Kidney (tissue), 14 donors: ENCODE data around the gene RHAG. TPM values are rescaled to one million over a fixed set of nuclear protein-coding genes. Genes with fewer than 3 reads are reported as not detected.

Experiments
- DNase-seq, 5 donors: peaks; one replicate each; pipeline ENCODE4 v3.0.0-alpha.2; 2013 to 2020
- FAIRE-seq: peaks from 2 replicates; lab custom pipeline; 2012; peaks lifted over from hg19 to GRCh38; lab: Jason Lieb, UNC
- H3K27ac ChIP-seq, 2 donors: one replicate each; pipeline ENCODE4 v1.7.0; 2013; ENCODE audit warnings: low read depth in 2 of 2, low read length in 2 of 2, inconsistent platforms in 1 of 2
- H3K27me3 ChIP-seq: one replicate; pipeline ENCODE4 v1.7.1; 2013; ENCODE audit warnings: low read length, inconsistent platforms; ENCODE audit not compliant: control insufficient read depth, insufficient read depth
- H3K36me3 ChIP-seq, 3 donors: one replicate each; pipeline versions ENCODE4 v1.7.0 to v1.7.1; 2013; ENCODE audit warnings: low read length in 3 of 3, control low read depth in 1 of 3, inconsistent platforms in 1 of 3; ENCODE audit not compliant: insufficient read depth in 3 of 3, control insufficient read depth in 2 of 3
- H3K4me1 ChIP-seq, 3 donors: one replicate each; pipeline versions ENCODE4 v1.7.0 to v1.7.1; 2013; ENCODE audit warnings: low read length in 3 of 3, inconsistent platforms in 1 of 3, low read depth in 1 of 3; ENCODE audit not compliant: control insufficient read depth in 2 of 3, insufficient read depth in 2 of 3
- H3K4me3 ChIP-seq, 3 donors: one replicate each; pipeline versions ENCODE4 v1.7.0 to v1.8.1; 2013; ENCODE audit warnings: low read length in 3 of 3, control low read depth in 1 of 3, inconsistent platforms in 1 of 3
- H3K9ac ChIP-seq, 3 donors: one replicate each; pipeline versions ENCODE4 v1.7.0 to v1.7.1; 2013; ENCODE audit warnings: low read length in 3 of 3, control low read depth in 1 of 3, inconsistent platforms in 1 of 3
- H3K9me3 ChIP-seq, 3 donors: one replicate each; pipeline versions ENCODE4 v1.7.0 to v1.7.1; 2013; ENCODE audit warnings: low read length in 3 of 3, control low read depth in 1 of 3, inconsistent platforms in 1 of 3; ENCODE audit not compliant: control insufficient read depth in 2 of 3, insufficient read depth in 1 of 3
- CTCF ChIP-seq: IDR thresholded peaks from 3 replicates; pipeline ENCODE4 v1.5.1; 2012; ENCODE audit warnings: mild to moderate bottlenecking, moderate library complexity, borderline replicate concordance; ENCODE audit not compliant: insufficient read depth; ENCODE audit errors: extremely low read depth
- intact Hi-C: fragments of 100-400 bp; cut with DNase I; formaldehyde crosslinking; loops from one replicate; pipeline ENCODE4 v1.11.1; 2022
- polyA plus RNA-seq: library from polyadenylated mRNA; stranded (reverse); fragments of 350-450 nt; fragmentation: Illumina TruSeq; extraction: RNeasy Lipid Tissue Mini Kit (QIAGEN cat#74804); gene quantifications from one replicate; pipeline ENCODE4 v1.2.3, GENCODE V29; 2014; ENCODE audit warnings: low read depth, low replicate concordance; ENCODE audit not compliant: insufficient read depth
- total RNA-seq: library from RNA; stranded (reverse); fragmentation: NEBNext Ultra II Directional; extraction: Animal tissue kit (Norgen Biotek cat#: 25700); gene quantifications from one replicate; pipeline ENCODE4 v1.2.1, GENCODE V29; 2021
- donor health status: control.
- donor health status: control.
- donor health status: control.
- donor health status: control.
- donor health status: control.
- donor health status: DM: yes; HTN: yes; CAD: no.
- donor health status: Normal renal cell carcinoma (clear cell type).

Gene RHAG
- total and polyA plus RNA-seq, 2 donors from 2014 or later, result not detected

GRCh38 chr6:49565855-49566254 lies 70.8 kb downstream of the RHAG start:
- no peaks in the 10 kb centered on the region for H3K9me3 ChIP-seq
- no peaks in the 10 kb centered on the region for H3K27me3 ChIP-seq
- no peak overlapping the region for H3K4me3 ChIP-seq
- no peaks in the 10 kb centered on the region for H3K36me3 ChIP-seq
- no peak for FAIRE-seq
- DNase-seq, result peak in 1 of 5 donors; percentile 11
- intact Hi-C loops, result no loop called here
- H3K27ac ChIP-seq, result no peak overlapping the region
- no peak for TF ChIP-seq CTCF
- H3K4me1 ChIP-seq, result no peaks in the 10 kb centered on the region
- no peak overlapping the region for H3K9ac ChIP-seq

- no peak for TF ChIP-seq CTCF
- H3K27ac ChIP-seq, result no peak overlapping the region
- no peak overlapping the region for H3K9ac ChIP-seq
- intact Hi-C loops, result no loop called here
- DNase-seq, result no peak
- no peaks in the 10 kb centered on the region for H3K9me3 ChIP-seq
- H3K4me3 ChIP-seq, result no peak overlapping the region
- no peaks in the 10 kb centered on the region for H3K4me1 ChIP-seq
- no peaks in the 10 kb centered on the region for H3K36me3 ChIP-seq
- no peaks in the 10 kb centered on the region for H3K27me3 ChIP-seq
- no peak for FAIRE-seq
These were observed 71.4 kb downstream of the RHAG start for GRCh38 chr6:49565261-49565660.

- TF ChIP-seq CTCF, result no peak
- Histone ChIP-seq H3K4me3 (no peak overlapping the region), H3K36me3 (no peaks in the 10 kb centered on the region), H3K9ac (no peak overlapping the region), H3K27ac (no peak overlapping the region), H3K4me1 (no peaks in the 10 kb centered on the region), H3K9me3 (no peaks in the 10 kb centered on the region), H3K27me3 (no peaks in the 10 kb centered on the region)
- FAIRE-seq (no peak), DNase-seq (no peak)
- intact Hi-C loops, result no loop called here
These were observed 72.1 kb downstream of the RHAG start for GRCh38 chr6:49564552-49564951.
